Hepatic stellate cell (primary cell): Measurements from ENCODE around the gene GPR89B.
"Not testable (repeated sequence)": the region's sequence is repeated elsewhere in the genome, so short reads cannot be mapped to it uniquely, and the experiment has no call there.

Experiments
- DNase-seq: peaks from one replicate; pipeline ENCODE4 v3.0.0; 2011; ENCODE audit warnings: low spot score

GPR89B gene

GRCh38 chr1:147940456-147940855 is 12.2 kb downstream of the GPR89B start:
- DNase-seq, result not testable (repeated sequence)

DNA sequence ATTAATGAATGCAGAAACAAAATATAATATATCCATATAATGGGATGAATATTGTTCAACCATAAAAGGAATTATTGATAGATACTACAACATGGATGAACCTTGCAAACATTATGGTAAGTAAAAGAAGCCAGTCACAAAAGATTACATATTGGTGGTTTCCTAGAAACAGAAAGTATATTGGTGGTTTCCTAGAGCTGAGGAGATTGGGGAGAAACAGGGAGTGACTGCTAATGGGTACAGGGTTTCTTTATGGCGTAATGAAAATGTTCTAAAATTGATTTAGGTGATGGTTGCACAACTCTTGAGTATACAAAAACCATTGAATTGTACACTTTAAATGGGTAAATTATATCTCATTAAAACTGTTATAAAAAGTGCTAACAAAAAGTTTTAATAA is 14.3 kb downstream of the GPR89B start:
- DNase-seq, result not testable (repeated sequence)

DNA sequence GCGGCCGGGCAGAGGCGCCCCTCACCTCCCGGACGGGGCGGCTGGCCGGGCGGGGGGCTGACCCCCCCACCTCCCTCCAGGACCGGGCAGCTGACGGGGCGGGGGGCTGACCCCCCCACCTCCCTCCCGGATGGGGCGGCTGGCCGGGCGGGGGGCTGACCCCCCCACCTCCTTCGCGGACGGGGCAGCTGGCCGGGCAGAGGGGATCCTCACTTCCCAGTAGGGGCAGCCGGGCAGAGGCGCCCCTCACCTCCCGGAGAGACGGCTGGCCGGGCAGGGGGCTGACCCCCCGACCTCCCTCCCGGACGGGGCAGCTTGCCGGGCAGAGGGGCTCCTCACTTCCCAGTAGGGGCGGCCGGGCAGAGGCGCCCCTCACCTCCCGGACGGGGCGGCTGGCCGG is 21.3 kb downstream of the GPR89B start:
- DNase-seq, result not testable (repeated sequence)

DNA sequence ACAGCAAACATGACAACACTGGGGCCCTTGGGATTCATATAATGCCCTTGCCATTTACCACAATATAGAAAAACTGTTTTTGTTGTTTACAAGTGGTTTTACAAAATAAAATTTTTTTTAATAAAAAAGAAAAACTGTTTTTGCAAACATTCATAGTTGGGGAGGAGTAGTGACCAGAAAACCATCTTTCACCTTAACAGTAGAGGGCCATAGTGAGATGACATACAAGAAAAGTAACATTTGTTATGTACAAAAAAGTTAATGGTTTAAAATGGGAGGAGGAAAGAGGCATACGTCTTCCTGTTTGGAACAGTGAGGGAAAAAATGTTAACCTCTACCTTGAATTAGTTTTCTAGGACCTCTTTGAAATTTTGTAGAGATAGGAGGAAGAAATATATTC is 30.7 kb downstream of the GPR89B start:
- not testable (repeated sequence) for DNase-seq

- DNase-seq, result not testable (repeated sequence)
Observed at GRCh38 chr1:147959680-147960079, 31.5 kb downstream of the GPR89B start.

- not testable (repeated sequence) for DNase-seq
Observed at GRCh38 chr1:147964575-147964974, 36.4 kb downstream of the GPR89B start.

DNA sequence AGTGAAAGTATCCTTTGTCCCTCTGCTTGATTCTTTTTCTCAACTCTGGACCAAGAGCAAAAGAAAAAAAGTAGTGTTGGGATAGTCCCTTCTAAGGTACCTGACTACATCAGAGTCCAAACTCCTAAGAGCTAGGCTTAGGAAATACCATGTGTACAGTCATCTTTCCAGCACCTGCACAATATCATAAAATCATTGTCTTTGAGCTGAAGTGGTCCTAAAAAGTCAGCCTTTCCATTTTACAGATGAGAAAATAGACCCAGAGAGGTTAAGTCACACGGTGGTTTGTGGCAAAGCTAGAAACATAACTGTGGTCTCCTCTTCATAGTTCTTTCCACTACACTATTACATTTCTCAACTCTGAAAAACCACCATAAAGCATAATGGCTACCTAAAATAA is 38.4 kb downstream of the GPR89B start:
- DNase-seq, result not testable (repeated sequence)

GRCh38 chr1:147978896-147979651 is 50.9 kb downstream of the GPR89B start:
- not testable (repeated sequence) for DNase-seq

- DNase-seq, result not testable (repeated sequence)
Observed at GRCh38 chr1:147985374-147985773, 57.2 kb downstream of the GPR89B start.

- DNase-seq, result not testable (repeated sequence)
Observed at GRCh38 chr1:147987893-147988292, 59.7 kb downstream of the GPR89B start.

DNA sequence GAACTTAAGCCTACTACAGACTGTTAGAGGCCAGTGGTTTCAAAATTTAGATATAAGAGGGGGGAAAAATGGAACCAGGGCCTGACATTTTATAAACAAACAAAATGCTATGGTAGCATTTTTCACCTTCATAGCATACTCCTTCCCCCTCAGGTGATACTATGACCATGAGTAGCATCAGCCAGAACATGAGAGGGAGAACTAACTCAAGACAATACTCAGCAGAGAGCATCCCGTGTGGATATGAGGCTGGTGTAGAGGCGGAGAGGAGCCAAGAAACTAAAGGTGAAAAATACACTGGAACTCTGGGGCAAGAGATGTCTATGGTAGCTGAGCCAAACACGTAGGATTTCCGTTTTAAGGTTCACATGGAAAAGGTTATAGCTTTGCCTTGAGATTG is 64.7 kb downstream of the GPR89B start:
- not testable (repeated sequence) for DNase-seq

DNA sequence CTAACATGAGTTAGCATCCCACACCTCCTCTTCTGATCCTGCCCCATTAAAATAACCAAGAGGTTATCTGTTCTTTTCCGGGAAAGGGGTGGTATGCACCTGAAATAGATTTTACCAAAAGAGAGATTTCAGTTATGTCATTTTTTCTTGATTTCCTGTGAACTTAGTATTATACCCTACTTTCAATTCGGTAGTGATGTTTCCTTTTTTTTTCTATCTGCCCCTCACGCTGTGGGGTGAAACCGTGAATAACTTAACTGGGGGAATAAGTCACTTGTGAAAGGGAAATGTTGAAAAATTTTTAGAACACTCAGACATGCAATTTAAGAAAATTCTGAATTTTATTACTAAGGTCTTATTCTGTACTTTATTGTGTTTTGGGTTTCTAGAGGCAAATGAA is 65.2 kb downstream of the GPR89B start:
- DNase-seq, result not testable (repeated sequence)

- not testable (repeated sequence) for DNase-seq
Observed at GRCh38 chr1:147993825-147994615, 65.8 kb downstream of the GPR89B start.

- DNase-seq, result not testable (repeated sequence)
Observed at GRCh38 chr1:147996088-147996487, 67.9 kb downstream of the GPR89B start.

DNA sequence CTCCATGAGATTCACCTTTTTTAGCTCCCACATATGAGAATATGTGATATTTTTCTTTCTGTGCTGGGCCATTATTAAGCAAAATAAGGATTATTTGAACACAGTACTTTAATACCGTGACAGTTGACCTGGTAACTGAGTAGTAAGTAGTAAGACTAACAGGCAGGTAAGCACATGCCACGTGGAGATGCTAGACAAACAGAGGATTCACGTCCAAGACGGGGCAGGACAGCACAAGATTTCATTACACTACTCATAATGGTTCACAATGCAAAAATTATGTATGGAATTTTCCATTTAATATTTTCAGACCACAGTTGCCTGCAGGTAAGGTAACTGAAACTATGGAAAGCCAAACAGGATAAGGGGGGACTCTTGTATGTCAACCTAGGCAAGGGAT is 79.5 kb downstream of the GPR89B start:
- DNase-seq, result not testable (repeated sequence)

- DNase-seq, result no peak
Observed at GRCh38 chr1:148010527-148010926, 82.3 kb downstream of the GPR89B start.

- not testable (repeated sequence) for DNase-seq
Observed at GRCh38 chr1:148013177-148014144, 85.2 kb downstream of the GPR89B start.

DNA sequence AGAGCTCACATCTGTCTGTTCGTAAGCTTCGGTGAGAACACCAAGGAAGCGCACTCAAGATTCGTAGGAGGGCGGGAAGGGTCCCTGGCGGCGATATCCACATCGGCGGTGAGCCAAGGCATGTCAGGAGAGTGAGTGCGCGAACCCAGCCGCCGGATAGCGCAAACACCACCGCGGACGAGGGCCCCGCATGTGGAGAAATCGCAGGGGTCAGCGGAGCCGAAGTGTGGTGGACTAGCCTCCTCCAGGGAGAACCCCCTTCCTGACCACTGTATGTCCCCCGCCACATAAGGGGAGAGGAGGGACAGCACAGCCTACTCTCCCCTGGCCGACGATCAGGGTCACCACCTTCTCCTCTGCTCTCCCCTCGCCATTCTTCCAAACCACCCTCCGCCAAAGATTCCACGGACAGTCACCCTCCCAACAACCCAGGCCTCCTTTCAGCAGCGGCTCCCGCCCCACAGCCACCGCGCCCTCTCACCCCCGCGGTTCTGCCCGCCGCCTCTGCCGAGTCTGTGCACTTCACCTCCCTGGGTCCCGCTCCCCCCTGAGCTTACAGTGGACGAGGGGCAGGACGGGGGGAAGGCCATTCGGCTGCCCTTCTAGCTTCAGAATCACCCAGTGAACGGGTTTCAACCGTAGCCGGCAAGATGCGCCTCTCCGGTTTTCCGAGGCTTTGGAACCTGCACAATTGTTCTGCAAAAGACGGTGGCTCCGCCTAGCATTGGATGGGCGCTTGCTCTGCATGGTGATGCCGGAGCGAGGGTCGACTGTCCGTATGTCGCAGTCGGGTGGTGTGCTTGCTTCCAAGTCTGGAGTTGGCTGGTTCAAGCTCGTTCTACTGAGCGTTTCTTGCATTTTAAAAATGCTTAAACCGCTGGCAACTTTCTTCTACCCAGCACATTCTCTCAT is 86.3 kb downstream of the GPR89B start:
- not testable (repeated sequence) for DNase-seq

DNA sequence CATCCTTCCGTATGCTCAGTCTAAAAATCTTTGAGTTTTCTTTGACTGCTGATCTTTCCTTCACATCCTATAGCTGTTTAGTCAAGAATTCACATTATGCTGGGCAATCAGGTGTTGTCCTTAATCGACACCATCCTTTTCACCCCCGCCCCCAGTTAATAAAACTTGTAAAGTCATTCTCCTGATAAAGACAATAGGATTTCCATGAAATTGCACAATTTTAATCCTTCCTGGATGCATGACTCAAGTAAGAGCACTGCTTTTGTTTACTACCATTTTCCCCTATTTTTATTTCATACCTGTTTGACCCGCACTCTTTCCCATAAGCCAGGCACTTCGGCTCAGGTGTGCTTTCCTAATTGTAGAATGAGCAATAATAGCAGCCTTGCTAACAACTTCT is 96.7 kb downstream of the GPR89B start:
- not testable (repeated sequence) for DNase-seq

- DNase-seq, result not testable (repeated sequence)
Observed at GRCh38 chr1:148027004-148027403, 98.8 kb downstream of the GPR89B start.

DNA sequence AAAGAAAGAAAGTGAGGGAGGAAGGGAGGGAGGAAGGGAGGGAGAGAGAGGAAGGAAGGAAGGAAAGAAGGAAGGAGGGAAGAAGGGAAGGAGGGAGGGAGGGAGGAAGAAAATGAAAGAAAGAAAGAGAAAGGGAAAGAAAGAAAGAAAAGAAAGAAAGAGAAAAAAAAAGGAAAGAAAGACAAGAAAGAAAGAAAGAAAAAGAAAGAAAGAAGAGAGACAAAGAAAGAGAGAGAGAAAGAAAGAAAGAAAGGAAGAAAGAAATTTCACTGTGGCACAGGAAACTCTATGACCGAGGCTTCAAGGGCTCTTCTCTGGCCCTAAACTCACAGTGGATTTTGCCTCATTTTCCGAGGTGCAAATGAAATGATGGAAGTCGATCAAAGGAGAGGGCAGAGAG is 104.0 kb downstream of the GPR89B start:
- not testable (repeated sequence) for DNase-seq
